Ovary (tissue), 3 donors: ENCODE data around the gene CRLF3.
"Not testable (repeated sequence)": the region's sequence is repeated elsewhere in the genome, so short reads cannot be mapped to it uniquely, and the experiment has no call there.

Experiments
- POLR2A ChIP-seq: fragments of 450-650 bp; IDR thresholded peaks from one replicate; pipeline ENCODE4 v1.6.1; 2017; ENCODE audit warnings: antibody characterized with exemption, mild to moderate bottlenecking, moderate library complexity
- TF ChIP-seq, protein P1 (sequence below), 3 donors: fragments of 450-650 bp in 2 of 3; fragments of 200-600 bp in 1 of 3; IDR thresholded peaks; one replicate each; pipeline versions ENCODE4 v1.5.1 to v1.8.0; 2016 to 2022; ENCODE audit warnings: antibody characterized with exemption in 3 of 3, mild to moderate bottlenecking in 1 of 3
- donor health status: DM: no; HTN: no; CAD: no.

DNA sequence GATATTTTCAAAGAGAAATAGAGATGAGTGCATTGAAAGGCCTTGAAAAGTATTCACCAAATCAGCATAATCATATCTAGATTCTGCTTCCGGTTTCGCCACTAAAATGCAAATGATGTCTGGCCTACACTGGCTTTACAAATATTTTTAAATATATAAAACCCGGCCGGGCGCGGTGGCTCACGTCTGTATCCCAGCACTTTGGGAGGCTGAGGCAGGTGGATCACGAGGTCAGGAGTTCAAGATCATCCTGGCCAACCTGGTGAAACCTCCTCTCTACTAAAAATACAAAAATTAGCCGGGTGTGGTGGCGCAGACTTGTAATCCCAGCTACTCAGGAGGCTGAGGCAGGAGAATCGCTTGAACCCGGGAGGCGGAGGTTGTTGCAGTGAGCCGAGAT is 1.6 kb downstream of the CRLF3 start:
- not testable (repeated sequence) for TF ChIP-seq POLR2A
- TF ChIP-seq, protein P1, sequence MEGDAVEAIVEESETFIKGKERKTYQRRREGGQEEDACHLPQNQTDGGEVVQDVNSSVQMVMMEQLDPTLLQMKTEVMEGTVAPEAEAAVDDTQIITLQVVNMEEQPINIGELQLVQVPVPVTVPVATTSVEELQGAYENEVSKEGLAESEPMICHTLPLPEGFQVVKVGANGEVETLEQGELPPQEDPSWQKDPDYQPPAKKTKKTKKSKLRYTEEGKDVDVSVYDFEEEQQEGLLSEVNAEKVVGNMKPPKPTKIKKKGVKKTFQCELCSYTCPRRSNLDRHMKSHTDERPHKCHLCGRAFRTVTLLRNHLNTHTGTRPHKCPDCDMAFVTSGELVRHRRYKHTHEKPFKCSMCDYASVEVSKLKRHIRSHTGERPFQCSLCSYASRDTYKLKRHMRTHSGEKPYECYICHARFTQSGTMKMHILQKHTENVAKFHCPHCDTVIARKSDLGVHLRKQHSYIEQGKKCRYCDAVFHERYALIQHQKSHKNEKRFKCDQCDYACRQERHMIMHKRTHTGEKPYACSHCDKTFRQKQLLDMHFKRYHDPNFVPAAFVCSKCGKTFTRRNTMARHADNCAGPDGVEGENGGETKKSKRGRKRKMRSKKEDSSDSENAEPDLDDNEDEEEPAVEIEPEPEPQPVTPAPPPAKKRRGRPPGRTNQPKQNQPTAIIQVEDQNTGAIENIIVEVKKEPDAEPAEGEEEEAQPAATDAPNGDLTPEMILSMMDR (IDR thresholded peaks at IDR 0.05): not testable (repeated sequence)
